Measurements from ENCODE around the gene TFPI.

The TFPI gene

DNA sequence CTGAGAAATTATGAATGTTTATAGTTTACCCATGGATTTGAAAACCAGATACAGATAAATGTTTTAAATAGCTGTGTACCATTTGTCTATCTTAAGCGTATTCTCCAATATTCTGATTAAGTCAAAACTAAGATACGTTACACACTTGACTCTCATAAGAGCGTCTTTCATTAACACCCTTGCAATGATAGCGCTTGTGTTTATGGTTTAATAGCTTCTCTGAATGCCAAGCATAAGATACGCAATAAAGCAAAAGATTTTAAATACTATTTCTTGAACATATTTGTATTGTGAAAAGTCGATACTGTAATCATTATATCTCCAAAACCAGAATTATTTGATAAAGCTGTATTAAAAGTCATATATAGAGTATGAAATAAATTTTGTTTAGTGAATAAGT lies 109.2 kb downstream of the TFPI start:
- no peaks in the 10 kb centered on the region for H3K9me3 ChIP-seq (ENCODE audit: low read length)
- no peak overlapping the region for H3K4me3 ChIP-seq (ENCODE audit: low read depth in 1 of 2, low read length in 2 of 2)
- H3K9ac ChIP-seq (ENCODE audit: low read length): no peak overlapping the region
- H3K4me1 ChIP-seq (ENCODE audit: insufficient read depth, low read length): no peaks in the 10 kb centered on the region
- H3K27ac ChIP-seq (ENCODE audit: low read depth, low read length): no peak overlapping the region
- no peaks in the 10 kb centered on the region for H3K27me3 ChIP-seq (ENCODE audit: control insufficient read depth in 1 of 2, insufficient read depth in 2 of 2, low read length in 2 of 2)
- no peaks in the 10 kb centered on the region for H3K36me3 ChIP-seq (ENCODE audit: insufficient read depth, low read length)

DNA sequence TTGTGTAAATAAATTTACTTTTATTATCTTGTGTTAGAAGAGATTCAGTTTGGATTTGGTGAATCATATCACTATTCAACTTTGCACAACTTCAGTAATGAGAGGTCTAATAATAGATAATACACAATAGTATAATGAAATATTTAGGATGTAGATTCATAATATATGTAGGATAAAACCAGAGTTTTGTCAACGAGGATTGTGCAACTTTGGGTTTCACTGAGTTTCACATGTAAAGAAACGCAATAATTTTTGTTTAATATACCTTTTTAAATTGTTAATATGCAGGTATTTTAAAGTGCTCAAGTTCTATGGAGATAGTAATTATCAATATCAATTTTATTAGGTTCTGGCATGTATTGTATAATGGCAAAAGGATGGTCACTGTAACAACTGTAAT lies 111.5 kb downstream of the TFPI start:
- Histone ChIP-seq H3K4me1 (ENCODE audit: insufficient read depth, low read length) (no peaks in the 10 kb centered on the region), H3K9ac (ENCODE audit: low read length) (no peak overlapping the region), H3K36me3 (ENCODE audit: insufficient read depth, low read length) (no peaks in the 10 kb centered on the region), H3K27ac (ENCODE audit: low read depth, low read length) (no peak overlapping the region), H3K27me3 (ENCODE audit: control insufficient read depth in 1 of 2, insufficient read depth in 2 of 2, low read length in 2 of 2) (no peaks in the 10 kb centered on the region), H3K4me3 (ENCODE audit: low read depth in 1 of 2, low read length in 2 of 2) (no peak overlapping the region), H3K9me3 (ENCODE audit: low read length) (no peaks in the 10 kb centered on the region)

DNA sequence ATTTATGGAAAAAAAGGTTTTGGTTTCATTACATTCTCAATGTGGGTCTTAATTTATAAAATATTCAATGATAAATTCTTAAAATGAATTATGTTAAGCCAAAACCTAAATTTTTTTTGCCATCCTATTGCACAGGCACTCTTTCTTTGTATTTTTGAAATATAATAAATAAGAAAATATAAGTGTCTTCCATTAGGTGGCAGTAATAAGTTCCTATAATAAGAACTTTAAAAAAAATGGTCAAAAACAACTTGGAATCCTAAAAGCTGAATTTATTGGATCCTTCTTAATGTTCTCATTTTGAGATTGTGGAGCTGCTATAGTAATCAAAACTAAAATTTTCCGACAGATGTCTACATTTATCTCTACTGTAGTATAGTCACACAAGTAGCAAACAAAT lies 111.9 kb downstream of the TFPI start:
- Histone ChIP-seq H3K9me3 (ENCODE audit: low read length) (no peaks in the 10 kb centered on the region), H3K27me3 (ENCODE audit: control insufficient read depth in 1 of 2, insufficient read depth in 2 of 2, low read length in 2 of 2) (no peaks in the 10 kb centered on the region), H3K4me3 (ENCODE audit: low read depth in 1 of 2, low read length in 2 of 2) (no peak overlapping the region), H3K27ac (ENCODE audit: low read depth, low read length) (no peak overlapping the region), H3K36me3 (ENCODE audit: insufficient read depth, low read length) (no peaks in the 10 kb centered on the region), H3K4me1 (ENCODE audit: insufficient read depth, low read length) (no peaks in the 10 kb centered on the region), H3K9ac (ENCODE audit: low read length) (no peak overlapping the region)

DNA sequence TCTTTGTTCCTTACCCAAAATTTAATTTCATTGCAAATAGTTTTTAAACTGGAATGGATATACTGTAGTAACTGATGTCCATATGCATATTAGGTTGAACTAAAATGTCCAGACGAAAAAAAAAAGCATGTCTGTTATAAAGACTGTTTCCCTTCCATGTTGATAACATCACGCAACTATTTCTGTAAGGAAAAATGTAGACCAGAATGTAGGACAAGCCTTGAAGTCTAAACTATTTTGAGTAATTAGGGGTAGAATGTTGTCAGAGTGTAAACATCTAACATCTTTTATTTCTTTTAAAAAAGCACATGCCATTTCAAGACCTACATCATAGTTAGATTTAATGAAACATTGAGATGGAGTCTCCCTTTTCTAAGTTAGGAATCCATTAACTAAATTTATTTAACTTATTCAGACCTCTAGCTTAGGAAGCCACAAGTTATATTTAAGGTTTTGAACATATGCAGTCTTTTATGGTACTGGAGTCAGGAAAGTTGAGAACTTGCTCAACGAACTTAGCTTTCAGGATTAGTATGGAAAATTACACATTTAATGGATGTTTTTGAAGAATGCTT lies 114.0 kb downstream of the TFPI start:
- Histone ChIP-seq H3K27me3 (ENCODE audit: control insufficient read depth in 1 of 2, insufficient read depth in 2 of 2, low read length in 2 of 2) (no peaks in the 10 kb centered on the region), H3K36me3 (ENCODE audit: insufficient read depth, low read length) (no peaks in the 10 kb centered on the region), H3K4me3 (ENCODE audit: low read depth in 1 of 2, low read length in 2 of 2) (no peak overlapping the region), H3K4me1 (ENCODE audit: insufficient read depth, low read length) (no peaks in the 10 kb centered on the region), H3K9ac (ENCODE audit: low read length) (no peak overlapping the region), H3K27ac (ENCODE audit: low read depth, low read length) (no peak overlapping the region), H3K9me3 (ENCODE audit: low read length) (no peaks in the 10 kb centered on the region)

DNA sequence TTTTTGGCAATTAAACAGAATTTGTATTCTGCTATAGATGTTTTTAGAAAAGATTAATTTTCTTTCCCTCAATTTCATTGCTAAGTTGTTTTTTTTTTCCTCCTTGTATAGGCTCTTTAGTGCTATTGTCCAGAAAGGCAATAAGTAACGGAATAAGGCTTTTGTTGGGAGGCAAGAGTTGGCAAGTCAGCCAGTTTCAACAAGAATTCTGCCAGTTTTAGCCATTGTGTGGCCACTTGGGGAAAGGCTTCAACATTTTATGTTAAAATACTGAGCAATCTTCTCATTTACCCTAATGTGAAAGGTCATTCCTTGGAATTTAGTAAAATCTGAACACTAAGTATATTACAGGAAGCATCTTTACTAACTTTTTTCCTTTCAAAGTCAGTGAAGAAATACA lies 115.8 kb downstream of the TFPI start:
- Histone ChIP-seq H3K4me1 (ENCODE audit: insufficient read depth, low read length) (no peaks in the 10 kb centered on the region), H3K36me3 (ENCODE audit: insufficient read depth, low read length) (no peaks in the 10 kb centered on the region), H3K9ac (ENCODE audit: low read length) (no peak overlapping the region), H3K4me3 (ENCODE audit: low read depth in 1 of 2, low read length in 2 of 2) (no peak overlapping the region), H3K27ac (ENCODE audit: low read depth, low read length) (no peak overlapping the region), H3K9me3 (ENCODE audit: low read length) (no peaks in the 10 kb centered on the region), H3K27me3 (ENCODE audit: control insufficient read depth in 1 of 2, insufficient read depth in 2 of 2, low read length in 2 of 2) (no peaks in the 10 kb centered on the region)

DNA sequence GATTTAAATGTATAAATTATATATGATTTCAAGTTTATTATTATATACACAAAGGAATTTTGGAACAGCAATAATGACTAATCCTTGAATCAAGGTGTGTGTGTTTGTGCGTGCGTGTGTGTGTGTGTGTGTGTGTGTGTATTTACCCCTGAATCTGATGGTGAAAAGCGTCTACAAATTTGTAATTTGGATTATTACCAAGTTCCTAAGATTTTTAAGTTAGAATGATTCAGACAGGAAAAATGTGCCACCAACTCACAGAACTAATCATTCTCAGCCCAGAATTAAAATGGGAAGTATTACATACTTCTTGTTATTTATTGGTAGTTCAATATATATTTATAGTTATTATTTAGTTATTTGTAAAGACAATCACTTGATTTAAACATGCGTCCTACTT lies 118.5 kb downstream of the TFPI start:
- H3K36me3 ChIP-seq (ENCODE audit: insufficient read depth, low read length): no peaks in the 10 kb centered on the region
- no peaks in the 10 kb centered on the region for H3K9me3 ChIP-seq (ENCODE audit: low read length)
- H3K4me3 ChIP-seq (ENCODE audit: low read depth in 1 of 2, low read length in 2 of 2): no peak overlapping the region
- no peak overlapping the region for H3K27ac ChIP-seq (ENCODE audit: low read depth, low read length)
- H3K9ac ChIP-seq (ENCODE audit: low read length): no peak overlapping the region
- H3K27me3 ChIP-seq (ENCODE audit: control insufficient read depth in 1 of 2, insufficient read depth in 2 of 2, low read length in 2 of 2): no peaks in the 10 kb centered on the region
- H3K4me1 ChIP-seq (ENCODE audit: insufficient read depth, low read length): no peaks in the 10 kb centered on the region

DNA sequence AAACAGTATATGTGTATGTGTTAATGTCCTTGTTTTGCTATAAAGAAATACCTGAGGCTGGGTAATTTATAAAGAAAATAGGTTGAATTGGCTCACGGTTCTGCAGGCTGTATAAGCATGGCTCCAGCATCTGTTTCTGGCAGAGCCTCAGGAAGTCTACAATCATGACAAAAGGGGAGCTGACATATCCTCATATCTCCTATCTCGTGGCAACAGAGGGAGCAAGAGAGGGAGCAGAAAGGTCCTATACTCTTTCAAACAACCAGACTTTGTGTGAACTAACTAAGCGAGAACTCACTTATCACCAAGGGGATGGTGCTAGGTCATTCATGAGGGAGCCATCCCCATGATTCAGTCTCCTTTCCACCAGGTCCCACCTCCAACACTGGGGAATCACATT lies 119.2 kb downstream of the TFPI start:
- H3K4me1 ChIP-seq (ENCODE audit: insufficient read depth, low read length): no peaks in the 10 kb centered on the region
- no peaks in the 10 kb centered on the region for H3K27me3 ChIP-seq (ENCODE audit: control insufficient read depth in 1 of 2, insufficient read depth in 2 of 2, low read length in 2 of 2)
- H3K4me3 ChIP-seq (ENCODE audit: low read depth in 1 of 2, low read length in 2 of 2): no peak overlapping the region
- H3K9me3 ChIP-seq (ENCODE audit: low read length): no peaks in the 10 kb centered on the region
- H3K27ac ChIP-seq (ENCODE audit: low read depth, low read length): no peak overlapping the region
- H3K9ac ChIP-seq (ENCODE audit: low read length): no peak overlapping the region
- no peaks in the 10 kb centered on the region for H3K36me3 ChIP-seq (ENCODE audit: insufficient read depth, low read length)

DNA sequence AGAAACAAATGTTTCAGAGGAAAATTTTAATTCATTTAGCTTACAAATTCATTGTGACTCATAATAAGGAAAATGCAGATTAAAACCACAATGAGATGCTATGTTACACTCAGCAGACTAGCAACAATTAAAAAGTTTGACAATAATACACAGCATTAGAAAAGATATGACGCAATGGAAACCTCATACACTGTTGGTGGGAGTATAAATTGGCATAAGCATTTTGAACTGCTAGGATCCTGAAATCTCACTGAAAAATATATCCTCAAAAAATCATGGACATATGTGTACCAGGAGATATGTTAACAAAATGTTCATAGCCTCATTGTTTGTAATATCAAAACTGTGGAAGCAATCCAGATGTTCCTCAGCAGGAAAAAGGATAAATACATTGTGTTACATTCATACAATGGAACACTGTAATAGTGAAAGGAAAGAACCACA lies 119.9 kb downstream of the TFPI start:
- Histone ChIP-seq H3K36me3 (ENCODE audit: insufficient read depth, low read length) (no peaks in the 10 kb centered on the region), H3K4me3 (ENCODE audit: low read depth in 1 of 2, low read length in 2 of 2) (no peak overlapping the region), H3K27ac (ENCODE audit: low read depth, low read length) (no peak overlapping the region), H3K9me3 (ENCODE audit: low read length) (no peaks in the 10 kb centered on the region), H3K27me3 (ENCODE audit: control insufficient read depth in 1 of 2, insufficient read depth in 2 of 2, low read length in 2 of 2) (no peaks in the 10 kb centered on the region), H3K4me1 (ENCODE audit: insufficient read depth, low read length) (no peaks in the 10 kb centered on the region), H3K9ac (ENCODE audit: low read length) (no peak overlapping the region)

DNA sequence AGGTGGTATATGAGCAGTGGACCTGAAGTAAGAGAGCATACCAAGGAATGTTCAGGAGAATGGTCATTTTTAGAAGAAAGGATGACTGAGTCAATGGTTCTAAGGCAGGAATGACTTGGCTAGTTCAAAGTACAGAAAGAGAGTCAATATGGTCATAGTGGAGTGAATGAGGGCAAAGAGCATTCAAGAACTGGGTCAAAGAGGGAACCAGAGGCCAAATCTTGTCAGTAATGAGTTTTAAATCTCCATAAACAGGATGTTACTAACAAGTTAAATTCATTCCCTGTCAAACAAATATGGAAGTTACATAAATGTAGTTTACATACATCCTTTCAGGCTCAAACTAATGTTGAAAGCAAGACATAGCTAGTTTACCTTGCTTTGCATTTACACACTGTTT lies 122.3 kb downstream of the TFPI start:
- no peaks in the 10 kb centered on the region for H3K27me3 ChIP-seq (ENCODE audit: control insufficient read depth in 1 of 2, insufficient read depth in 2 of 2, low read length in 2 of 2)
- no peak overlapping the region for H3K27ac ChIP-seq (ENCODE audit: low read depth, low read length)
- no peak overlapping the region for H3K9ac ChIP-seq (ENCODE audit: low read length)
- H3K4me3 ChIP-seq (ENCODE audit: low read depth in 1 of 2, low read length in 2 of 2): no peak overlapping the region
- no peaks in the 10 kb centered on the region for H3K4me1 ChIP-seq (ENCODE audit: insufficient read depth, low read length)
- no peaks in the 10 kb centered on the region for H3K9me3 ChIP-seq (ENCODE audit: low read length)
- H3K36me3 ChIP-seq (ENCODE audit: insufficient read depth, low read length): no peaks in the 10 kb centered on the region

DNA sequence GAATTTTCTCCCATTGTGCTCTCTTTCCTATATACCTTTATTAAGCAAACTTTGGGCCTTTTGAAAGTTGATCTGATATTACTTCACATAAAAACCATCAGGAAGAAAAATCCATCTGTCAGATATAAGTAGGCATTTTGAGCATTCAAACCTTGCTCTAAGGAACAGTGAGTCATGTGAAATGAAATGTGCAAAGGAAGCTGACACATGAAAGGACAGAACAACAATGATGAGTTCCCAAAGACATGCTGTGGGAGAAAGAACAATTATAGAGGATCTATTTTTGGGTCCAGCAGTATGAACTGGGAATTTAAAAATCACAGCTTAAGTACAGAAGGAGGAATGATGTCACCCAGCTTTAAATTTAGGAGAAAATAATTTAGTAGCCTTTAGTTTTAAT lies 124.2 kb downstream of the TFPI start:
- H3K9ac ChIP-seq (ENCODE audit: low read length): no peak overlapping the region
- H3K27ac ChIP-seq (ENCODE audit: low read depth, low read length): no peak overlapping the region
- H3K27me3 ChIP-seq (ENCODE audit: control insufficient read depth in 1 of 2, insufficient read depth in 2 of 2, low read length in 2 of 2): no peaks in the 10 kb centered on the region
- H3K9me3 ChIP-seq (ENCODE audit: low read length): no peaks in the 10 kb centered on the region
- no peaks in the 10 kb centered on the region for H3K36me3 ChIP-seq (ENCODE audit: insufficient read depth, low read length)
- no peak overlapping the region for H3K4me3 ChIP-seq (ENCODE audit: low read depth in 1 of 2, low read length in 2 of 2)
- H3K4me1 ChIP-seq (ENCODE audit: insufficient read depth, low read length): no peaks in the 10 kb centered on the region

DNA sequence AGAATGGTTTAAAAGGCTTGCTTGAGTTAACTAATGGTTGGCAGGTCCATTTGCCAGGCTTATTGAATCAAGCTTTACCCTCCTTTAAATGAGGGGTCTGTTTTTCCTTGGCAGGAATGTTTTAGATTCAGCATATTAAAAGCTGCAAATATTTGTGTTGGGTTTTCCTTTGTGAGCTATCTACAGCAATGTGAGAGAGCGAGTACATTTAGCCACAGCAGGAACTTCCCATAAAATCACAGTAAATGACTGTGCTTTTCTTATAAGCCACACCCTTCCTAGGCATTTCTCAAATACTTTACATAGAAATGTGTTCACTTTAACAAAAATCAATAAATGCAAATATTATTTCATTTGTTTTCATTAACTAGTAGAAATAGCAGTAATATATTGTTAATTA lies 130.1 kb downstream of the TFPI start:
- no peaks in the 10 kb centered on the region for H3K4me1 ChIP-seq (ENCODE audit: insufficient read depth, low read length)

DNA sequence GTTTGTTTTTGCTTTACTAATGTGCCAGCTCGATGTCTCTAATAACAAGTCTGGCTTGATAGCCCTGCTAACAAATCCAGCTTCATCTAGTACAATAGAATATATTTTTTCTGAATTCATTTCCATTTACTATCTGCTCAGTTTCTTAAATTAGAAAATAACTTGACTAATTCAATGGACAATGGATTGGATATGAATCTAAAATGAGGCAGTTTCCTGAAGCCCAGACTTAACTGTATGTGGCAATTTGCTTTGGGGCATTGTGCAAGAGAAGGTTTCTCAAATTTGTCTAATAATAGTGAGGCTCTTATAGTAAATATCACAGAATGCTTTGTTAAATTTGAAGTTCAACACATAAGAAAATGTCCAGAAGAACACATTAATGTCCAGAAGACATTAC lies 132.0 kb downstream of the TFPI start:
- H3K9ac ChIP-seq (ENCODE audit: low read length): no peak overlapping the region
- H3K9me3 ChIP-seq (ENCODE audit: low read length): no peaks in the 10 kb centered on the region
- H3K27me3 ChIP-seq (ENCODE audit: control insufficient read depth in 1 of 2, insufficient read depth in 2 of 2, low read length in 2 of 2): no peaks in the 10 kb centered on the region
- no peaks in the 10 kb centered on the region for H3K36me3 ChIP-seq (ENCODE audit: insufficient read depth, low read length)
- H3K4me3 ChIP-seq (ENCODE audit: low read depth in 1 of 2, low read length in 2 of 2): no peak overlapping the region
- no peaks in the 10 kb centered on the region for H3K4me1 ChIP-seq (ENCODE audit: insufficient read depth, low read length)
- no peak overlapping the region for H3K27ac ChIP-seq (ENCODE audit: low read depth, low read length)

More for the DNA sequence above, 130.1 kb downstream of the TFPI start:
- H3K9ac ChIP-seq (ENCODE audit: low read length): no peak overlapping the region
- no peaks in the 10 kb centered on the region for H3K36me3 ChIP-seq (ENCODE audit: insufficient read depth, low read length)
- no peaks in the 10 kb centered on the region for H3K9me3 ChIP-seq (ENCODE audit: low read length)
- H3K27ac ChIP-seq (ENCODE audit: low read depth, low read length): no peak overlapping the region
- no peak overlapping the region for H3K4me3 ChIP-seq (ENCODE audit: low read depth in 1 of 2, low read length in 2 of 2)
- no peaks in the 10 kb centered on the region for H3K27me3 ChIP-seq (ENCODE audit: control insufficient read depth in 1 of 2, insufficient read depth in 2 of 2, low read length in 2 of 2)
